Measurements from ENCODE around the gene OSM.

- TF ChIP-seq EZH2 (IDR thresholded peaks at IDR 0.05; ENCODE audit: low read depth, unreplicated experiment) (no peak), EZH2phosphoT487 (IDR thresholded peaks at IDR 0.05; ENCODE audit: unreplicated experiment) (no peak), CTCF (conservative IDR thresholded peaks at IDR 0.05; ENCODE audit: low read depth in 2 of 2) (no peak), POLR2AphosphoS5 (IDR thresholded peaks at IDR 0.05; ENCODE audit: low read depth) (no peak), CREB1 (CRISPR knock-in tag; IDR thresholded peaks at IDR 0.05; ENCODE audit: low read depth) (no peak), JUNB (IDR thresholded peaks at IDR 0.05; ENCODE audit: unreplicated experiment) (no peak), ETS1 (IDR thresholded peaks at IDR 0.05) (no peak), REST (IDR thresholded peaks at IDR 0.05; ENCODE audit: unreplicated experiment) (no peak), STAT1 (IDR thresholded peaks at IDR 0.05; ENCODE audit: unreplicated experiment) (no peak)
These were observed 41.4 kb upstream of the OSM start for GRCh38 chr22:30308093-30308492.

Measured in GM23338 (cell line).